ENCODE data around the gene TMTC4. TPM values are rescaled to one million over a fixed set of nuclear protein-coding genes. Genes with fewer than 3 reads are reported as not detected.

The TMTC4 gene
- total and polyA plus RNA-seq, 9 donors, result 12.7 to 18.2 (median 15.2) TPM

DNA sequence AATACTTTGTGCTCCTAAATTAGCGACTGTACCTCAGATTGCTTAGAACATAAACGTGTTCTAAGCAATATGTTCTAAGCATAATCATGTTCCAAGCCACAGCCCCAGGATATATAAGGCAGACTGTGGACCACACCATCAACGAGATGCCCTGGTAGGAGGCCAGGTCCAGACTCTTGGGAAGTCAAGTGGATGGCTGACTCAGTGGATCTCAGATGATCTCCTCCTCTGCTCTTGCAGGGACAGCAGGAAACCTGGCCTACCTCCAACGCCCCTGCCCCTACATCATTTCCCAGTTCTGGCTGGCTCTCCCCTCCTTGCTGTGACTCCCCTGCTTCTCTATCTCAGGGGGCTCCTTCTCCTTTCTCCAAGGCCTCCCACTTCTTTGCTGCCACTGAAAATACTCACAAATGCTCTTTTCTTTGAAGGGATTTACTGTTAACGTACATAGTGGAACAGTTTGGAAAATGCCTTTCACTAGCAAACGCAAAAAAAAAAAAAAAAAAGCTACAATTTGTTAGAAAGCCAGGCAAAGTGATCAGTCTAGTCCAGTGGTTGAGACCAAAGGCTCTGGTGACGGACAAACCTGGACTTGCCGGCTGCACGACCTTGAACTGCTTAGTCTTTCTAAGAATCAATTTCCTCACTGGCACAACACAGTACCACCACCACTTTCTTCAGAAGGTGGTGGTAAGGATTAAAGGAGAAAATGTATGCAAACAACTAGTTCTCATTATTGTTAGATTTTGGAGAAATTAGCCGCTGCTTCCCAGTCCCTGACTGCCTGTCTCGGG is 3.0 kb downstream of the TMTC4 start:
- 73% methylated on average over 4 of the region's 11 CpGs for WGBS (ENCODE audit: insufficient coverage)
- no peak for DNase-seq
- no peaks in the 10 kb centered on the region for H3K9me3 ChIP-seq (replicated peaks; ENCODE audit: control insufficient read depth, low read depth, low read length)
- H3K27ac ChIP-seq (ENCODE audit: low read length), result no peak overlapping the region
- no peaks in the 10 kb centered on the region for H3K27me3 ChIP-seq (ENCODE audit: control insufficient read depth, insufficient read depth, low read length)
- H3K36me3 ChIP-seq (ENCODE audit: control insufficient read depth, insufficient read depth, low read length), result peaks cover 27% of the 10 kb centered on the region
- no peak overlapping the region for H3K4me3 ChIP-seq (ENCODE audit: low read length)
- peaks cover 17% of the 10 kb centered on the region for H3K4me1 ChIP-seq (ENCODE audit: control insufficient read depth, insufficient read depth, low read length)

DNA sequence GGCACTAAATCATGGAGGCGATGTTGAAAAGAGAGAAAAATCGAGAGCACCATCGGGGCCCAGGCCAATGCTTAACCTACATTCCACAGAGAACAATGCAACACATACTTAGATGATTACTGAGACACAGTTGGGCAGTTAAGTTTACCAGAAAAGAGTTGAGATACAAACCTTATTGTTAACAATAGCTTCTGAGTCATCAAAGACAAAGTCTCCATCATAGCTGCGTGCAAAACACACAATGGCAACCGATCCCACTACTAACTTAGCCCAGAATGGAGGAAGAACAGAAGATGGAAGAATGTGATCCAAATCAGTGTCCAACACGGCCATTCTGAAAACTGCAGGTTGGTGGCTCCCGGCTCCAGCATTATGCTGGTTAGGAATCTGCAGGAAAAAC is 6.2 kb downstream of the TMTC4 start:
- H3K4me3 ChIP-seq (ENCODE audit: low read length), result no peak overlapping the region
- H3K9me3 ChIP-seq (replicated peaks; ENCODE audit: control insufficient read depth, low read depth, low read length), result no peaks in the 10 kb centered on the region
- no peak overlapping the region for H3K27ac ChIP-seq (ENCODE audit: low read length)
- H3K27me3 ChIP-seq (ENCODE audit: control insufficient read depth, insufficient read depth, low read length), result no peaks in the 10 kb centered on the region
- peaks cover 7% of the 10 kb centered on the region for H3K4me1 ChIP-seq (ENCODE audit: control insufficient read depth, insufficient read depth, low read length)
- 96% methylated on average over 4 of the region's 7 CpGs for WGBS (ENCODE audit: insufficient coverage)
- H3K36me3 ChIP-seq (ENCODE audit: control insufficient read depth, insufficient read depth, low read length), result peaks cover 50% of the 10 kb centered on the region
- DNase-seq, result no peak

DNA sequence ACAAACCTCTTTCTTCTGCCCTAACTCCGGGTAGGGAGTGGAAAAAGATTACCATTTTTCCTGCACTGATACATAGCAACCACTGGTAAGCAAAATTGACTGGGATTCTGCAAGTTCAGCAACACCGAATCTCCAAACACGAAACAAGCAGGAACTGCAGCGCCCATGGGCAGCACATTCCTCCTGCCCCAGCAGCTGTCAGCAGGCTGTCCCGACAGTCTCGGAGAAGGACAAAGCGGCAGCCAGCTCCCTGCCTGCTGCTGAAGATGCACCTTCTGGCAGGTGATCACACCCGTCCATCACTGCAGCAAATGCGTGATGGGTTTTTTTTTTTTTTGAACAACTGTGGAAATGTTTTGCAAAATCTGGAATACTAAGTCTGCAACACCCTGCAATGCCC is 6.7 kb downstream of the TMTC4 start:
- WGBS (ENCODE audit: insufficient coverage), result 87% methylated on average over 3 of the region's 9 CpGs
- DNase-seq, result no peak
- H3K36me3 ChIP-seq (ENCODE audit: control insufficient read depth, insufficient read depth, low read length), result peaks cover 52% of the 10 kb centered on the region
- H3K4me1 ChIP-seq (ENCODE audit: control insufficient read depth, insufficient read depth, low read length), result peaks cover 2% of the 10 kb centered on the region
- no peaks in the 10 kb centered on the region for H3K27me3 ChIP-seq (ENCODE audit: control insufficient read depth, insufficient read depth, low read length)
- no peak overlapping the region for H3K27ac ChIP-seq (ENCODE audit: low read length)
- no peaks in the 10 kb centered on the region for H3K9me3 ChIP-seq (replicated peaks; ENCODE audit: control insufficient read depth, low read depth, low read length)
- no peak overlapping the region for H3K4me3 ChIP-seq (ENCODE audit: low read length)

DNA sequence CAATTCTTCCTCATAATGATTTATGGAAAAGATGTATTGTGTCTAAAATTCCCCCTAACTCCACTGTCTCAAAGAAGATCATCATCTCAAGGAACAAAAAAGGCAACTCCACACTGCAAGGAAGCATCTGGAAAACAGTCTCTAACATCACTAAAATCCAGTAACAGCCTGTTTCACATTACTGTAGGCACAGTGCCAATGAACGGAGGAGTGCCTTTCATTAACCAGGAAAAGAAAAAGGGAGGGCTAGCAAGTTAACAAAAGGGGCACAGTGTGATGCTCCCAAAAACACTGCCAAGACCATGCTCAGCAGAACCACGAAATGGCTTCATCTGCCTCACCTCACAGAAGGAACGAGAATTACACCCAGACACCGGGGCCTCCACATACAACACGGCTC is 8.5 kb downstream of the TMTC4 start:
- Histone ChIP-seq H3K27ac (ENCODE audit: low read length) (no peak overlapping the region), H3K27me3 (ENCODE audit: control insufficient read depth, insufficient read depth, low read length) (no peaks in the 10 kb centered on the region), H3K36me3 (ENCODE audit: control insufficient read depth, insufficient read depth, low read length) (peaks cover 63% of the 10 kb centered on the region), H3K9me3 (replicated peaks; ENCODE audit: control insufficient read depth, low read depth, low read length) (no peaks in the 10 kb centered on the region), H3K4me1 (ENCODE audit: control insufficient read depth, insufficient read depth, low read length) (no peaks in the 10 kb centered on the region), H3K4me3 (ENCODE audit: low read length) (no peak overlapping the region)
- peak; percentile 55 for DNase-seq
- 20% methylated on average over 1 of the region's 5 CpGs for WGBS (ENCODE audit: insufficient coverage)

DNA sequence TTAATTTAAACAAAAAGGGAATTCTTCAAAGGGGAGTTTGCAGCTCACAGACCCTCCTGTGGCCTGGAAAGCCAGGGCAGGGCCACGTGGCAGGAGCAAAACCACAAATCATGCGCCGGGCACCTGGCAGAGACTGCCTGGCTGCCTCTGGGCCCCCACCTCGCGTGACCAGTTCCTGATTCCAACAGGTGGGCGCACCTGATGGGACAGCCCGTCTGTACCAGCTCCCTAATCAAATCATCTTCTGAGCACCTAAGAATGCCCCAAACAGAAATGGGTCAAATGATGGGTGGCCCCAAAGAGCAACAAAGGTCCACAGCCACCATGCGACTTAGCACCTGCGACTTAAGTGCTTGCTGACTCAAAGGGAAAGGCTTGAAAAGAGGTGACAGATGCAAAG is 9.2 kb downstream of the TMTC4 start:
- peaks cover 70% of the 10 kb centered on the region for H3K36me3 ChIP-seq (ENCODE audit: control insufficient read depth, insufficient read depth, low read length)
- 89% methylated on average over 5 of the region's 9 CpGs for WGBS (ENCODE audit: insufficient coverage)
- H3K4me1 ChIP-seq (ENCODE audit: control insufficient read depth, insufficient read depth, low read length), result no peaks in the 10 kb centered on the region
- no peak overlapping the region for H3K4me3 ChIP-seq (ENCODE audit: low read length)
- H3K9me3 ChIP-seq (replicated peaks; ENCODE audit: control insufficient read depth, low read depth, low read length), result no peaks in the 10 kb centered on the region
- no peak overlapping the region for H3K27ac ChIP-seq (ENCODE audit: low read length)
- DNase-seq, result no peak
- H3K27me3 ChIP-seq (ENCODE audit: control insufficient read depth, insufficient read depth, low read length), result no peaks in the 10 kb centered on the region

DNA sequence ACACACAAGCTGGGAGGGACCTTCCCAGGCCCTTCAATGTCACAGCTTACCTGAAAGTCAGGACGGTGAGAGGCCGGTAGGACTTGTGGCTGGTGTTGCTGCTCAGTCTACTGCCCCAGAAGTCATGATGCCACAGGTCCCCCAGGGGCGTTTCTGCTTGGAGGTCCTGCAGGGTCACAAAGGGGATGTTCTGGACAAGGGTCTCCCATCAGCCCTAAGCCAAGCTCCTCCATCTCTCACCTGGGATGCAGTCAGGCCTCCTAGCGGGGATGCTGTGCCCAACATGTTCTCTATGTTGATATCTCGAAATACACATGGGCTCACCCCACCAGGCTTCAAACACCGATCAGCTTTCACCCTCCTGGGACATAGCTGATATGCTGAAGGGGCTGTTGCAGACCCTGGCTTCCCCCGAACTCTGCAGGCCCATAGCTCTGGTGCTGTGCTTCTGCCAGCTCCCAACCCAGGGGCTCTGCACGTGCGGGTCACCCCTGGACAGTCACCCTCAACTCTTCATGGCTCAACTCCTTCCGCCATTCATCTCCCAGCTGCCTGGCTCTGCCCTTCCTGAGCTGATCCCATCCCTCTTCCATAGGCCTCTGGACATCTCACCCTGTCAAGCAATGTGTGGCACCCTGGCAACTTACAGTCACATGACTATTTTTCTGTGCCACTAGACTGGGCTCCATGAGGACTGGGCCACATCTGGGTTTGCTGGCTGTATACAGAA is 10.3 kb downstream of the TMTC4 start:
- no peaks in the 10 kb centered on the region for H3K9me3 ChIP-seq (replicated peaks; ENCODE audit: control insufficient read depth, low read depth, low read length)
- no peak for DNase-seq
- H3K4me1 ChIP-seq (ENCODE audit: control insufficient read depth, insufficient read depth, low read length), result no peaks in the 10 kb centered on the region
- H3K27me3 ChIP-seq (ENCODE audit: control insufficient read depth, insufficient read depth, low read length), result no peaks in the 10 kb centered on the region
- no peak overlapping the region for H3K4me3 ChIP-seq (ENCODE audit: low read length)
- peaks cover 66% of the 10 kb centered on the region for H3K36me3 ChIP-seq (ENCODE audit: control insufficient read depth, insufficient read depth, low read length)
- WGBS (ENCODE audit: insufficient coverage), result 89% methylated on average over 10 of the region's 10 CpGs
- H3K27ac ChIP-seq (ENCODE audit: low read length), result no peak overlapping the region

DNA sequence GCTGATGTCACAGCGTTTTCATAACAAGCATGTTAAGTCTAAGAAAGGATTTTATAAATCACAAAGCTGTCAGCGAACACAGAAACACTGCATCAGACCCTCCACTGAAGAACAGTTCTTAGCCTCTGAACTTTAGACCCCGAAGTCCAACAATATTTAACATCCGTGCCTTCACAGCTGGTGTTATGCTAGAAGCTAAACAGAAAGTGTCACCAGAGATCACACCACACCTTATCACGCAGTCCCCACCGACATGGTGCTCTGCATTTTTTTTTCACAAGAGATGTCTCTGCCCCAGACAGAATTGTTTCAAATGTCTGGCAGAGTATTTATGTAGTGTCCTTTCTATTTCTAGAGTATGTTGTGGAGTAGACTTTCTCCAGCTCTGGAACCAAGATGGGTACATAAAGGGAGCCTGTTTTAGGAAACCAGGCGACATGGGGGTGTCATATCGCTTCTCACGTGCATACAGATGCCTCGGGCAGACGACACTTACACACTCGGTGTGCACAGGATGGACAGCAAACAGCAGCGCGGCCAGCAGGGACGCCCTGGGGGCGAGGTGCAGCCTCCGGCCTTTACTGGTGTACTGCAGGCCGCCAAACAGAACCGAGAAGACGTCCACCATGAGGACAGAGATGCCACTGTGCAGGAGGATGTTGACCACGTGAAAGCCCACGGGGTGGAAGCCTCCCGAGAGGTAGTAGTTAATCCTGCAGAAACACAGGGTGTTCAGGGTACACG is 12.0 kb downstream of the TMTC4 start:
- DNase-seq, result no peak
- Histone ChIP-seq H3K27ac (ENCODE audit: low read length) (no peak overlapping the region), H3K36me3 (ENCODE audit: control insufficient read depth, insufficient read depth, low read length) (peaks cover 61% of the 10 kb centered on the region), H3K9me3 (replicated peaks; ENCODE audit: control insufficient read depth, low read depth, low read length) (no peaks in the 10 kb centered on the region), H3K4me3 (ENCODE audit: low read length) (no peak overlapping the region), H3K27me3 (ENCODE audit: control insufficient read depth, insufficient read depth, low read length) (no peaks in the 10 kb centered on the region), H3K4me1 (ENCODE audit: control insufficient read depth, insufficient read depth, low read length) (no peaks in the 10 kb centered on the region)
- 81% methylated on average over 19 of the region's 24 CpGs for WGBS (ENCODE audit: insufficient coverage)

DNA sequence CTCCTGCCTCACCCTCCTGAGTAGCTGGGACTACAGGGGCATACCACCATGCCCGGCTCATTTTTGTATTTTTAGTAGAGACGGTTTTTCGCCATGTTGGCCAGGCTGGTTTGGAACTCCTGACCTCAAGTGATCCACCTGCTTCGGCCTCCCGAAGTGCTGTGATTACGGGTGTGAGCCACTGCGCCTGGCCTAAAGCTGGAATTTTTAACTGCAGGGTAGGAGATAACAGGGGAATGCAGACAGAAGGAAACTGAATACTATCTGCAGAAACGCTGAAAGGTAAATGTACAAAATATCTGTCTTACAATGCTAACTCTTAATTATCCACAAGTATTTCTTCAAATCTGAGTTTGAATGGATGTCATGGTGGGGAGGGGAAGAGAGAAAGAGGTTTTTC is 13.8 kb downstream of the TMTC4 start:
- H3K9me3 ChIP-seq (replicated peaks; ENCODE audit: control insufficient read depth, low read depth, low read length), result no peaks in the 10 kb centered on the region
- no peaks in the 10 kb centered on the region for H3K27me3 ChIP-seq (ENCODE audit: control insufficient read depth, insufficient read depth, low read length)
- WGBS (ENCODE audit: insufficient coverage), result 86% methylated on average over 7 of the region's 8 CpGs
- H3K27ac ChIP-seq (ENCODE audit: low read length), result no peak overlapping the region
- peaks cover 67% of the 10 kb centered on the region for H3K36me3 ChIP-seq (ENCODE audit: control insufficient read depth, insufficient read depth, low read length)
- no peaks in the 10 kb centered on the region for H3K4me1 ChIP-seq (ENCODE audit: control insufficient read depth, insufficient read depth, low read length)
- no peak for DNase-seq
- no peak overlapping the region for H3K4me3 ChIP-seq (ENCODE audit: low read length)

DNA sequence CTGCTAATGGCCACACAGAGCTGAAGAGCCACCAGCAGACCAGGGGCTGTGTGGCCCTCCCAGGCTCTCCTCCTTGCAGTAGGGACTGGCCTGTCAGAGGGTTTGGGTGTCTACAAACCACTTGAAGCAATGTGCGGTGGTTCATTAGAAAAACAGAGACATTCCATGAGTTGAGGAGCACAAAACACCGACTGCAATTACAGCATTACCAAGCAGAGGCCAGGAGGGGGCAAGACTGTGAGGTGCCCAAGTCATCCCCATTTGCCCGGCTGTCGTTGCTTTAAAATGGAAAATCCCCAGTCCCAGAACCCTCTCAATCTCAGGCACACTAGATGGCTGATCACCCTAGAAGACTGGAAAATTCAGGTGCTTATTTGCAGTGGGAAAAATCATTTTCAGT is 15.0 kb downstream of the TMTC4 start:
- no peaks in the 10 kb centered on the region for H3K27me3 ChIP-seq (ENCODE audit: control insufficient read depth, insufficient read depth, low read length)
- no peak for DNase-seq
- H3K4me1 ChIP-seq (ENCODE audit: control insufficient read depth, insufficient read depth, low read length), result no peaks in the 10 kb centered on the region
- no peaks in the 10 kb centered on the region for H3K9me3 ChIP-seq (replicated peaks; ENCODE audit: control insufficient read depth, low read depth, low read length)
- peaks cover 59% of the 10 kb centered on the region for H3K36me3 ChIP-seq (ENCODE audit: control insufficient read depth, insufficient read depth, low read length)
- WGBS (ENCODE audit: insufficient coverage), result 100% methylated on average over 2 of the region's 4 CpGs
- H3K4me3 ChIP-seq (ENCODE audit: low read length), result no peak overlapping the region
- no peak overlapping the region for H3K27ac ChIP-seq (ENCODE audit: low read length)

DNA sequence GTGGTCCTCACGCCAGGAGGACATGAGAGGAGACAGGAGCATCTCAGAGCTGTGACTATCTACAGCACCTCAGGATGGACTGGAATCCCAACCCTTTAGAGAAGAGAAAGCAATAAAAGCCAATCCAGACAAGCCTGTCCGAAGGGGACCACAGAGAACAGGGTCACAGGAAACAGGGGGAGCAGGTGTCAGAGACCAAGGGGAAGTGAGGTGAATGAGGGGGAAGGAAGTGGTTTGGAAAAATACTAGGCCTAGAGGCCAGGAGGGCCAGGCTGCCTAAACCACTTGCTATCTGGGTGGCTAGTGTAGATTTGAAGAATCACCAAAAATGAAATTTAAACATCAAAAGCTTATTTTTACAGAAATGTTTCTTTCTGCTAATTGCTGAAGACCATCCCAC is 16.2 kb downstream of the TMTC4 start:
- Histone ChIP-seq H3K27me3 (ENCODE audit: control insufficient read depth, insufficient read depth, low read length) (no peaks in the 10 kb centered on the region), H3K36me3 (ENCODE audit: control insufficient read depth, insufficient read depth, low read length) (peaks cover 56% of the 10 kb centered on the region), H3K4me1 (ENCODE audit: control insufficient read depth, insufficient read depth, low read length) (no peaks in the 10 kb centered on the region), H3K27ac (ENCODE audit: low read length) (no peak overlapping the region), H3K9me3 (replicated peaks; ENCODE audit: control insufficient read depth, low read depth, low read length) (no peaks in the 10 kb centered on the region), H3K4me3 (ENCODE audit: low read length) (no peak overlapping the region)
- no peak for DNase-seq
- WGBS (ENCODE audit: insufficient coverage), result 88% methylated on average over 1 of the region's 2 CpGs
